GM19035 (cell line): ENCODE results near the gene UBC.
"Not testable (repeated sequence)": the region's sequence is repeated elsewhere in the genome, so short reads cannot be mapped to it uniquely, and the experiment has no call there.

ENCODE experiments used
- ATAC-seq: cut with Tn5 transposase; IDR thresholded peaks from one replicate; pipeline ENCODE4 v1.9.1; 2021; ENCODE audit not compliant: unreplicated experiment

Gene UBC

GRCh38 chr12:124915239-124916236 lies 1.1 kb upstream of the UBC start:
- peak; percentile 7 for ATAC-seq

DNA sequence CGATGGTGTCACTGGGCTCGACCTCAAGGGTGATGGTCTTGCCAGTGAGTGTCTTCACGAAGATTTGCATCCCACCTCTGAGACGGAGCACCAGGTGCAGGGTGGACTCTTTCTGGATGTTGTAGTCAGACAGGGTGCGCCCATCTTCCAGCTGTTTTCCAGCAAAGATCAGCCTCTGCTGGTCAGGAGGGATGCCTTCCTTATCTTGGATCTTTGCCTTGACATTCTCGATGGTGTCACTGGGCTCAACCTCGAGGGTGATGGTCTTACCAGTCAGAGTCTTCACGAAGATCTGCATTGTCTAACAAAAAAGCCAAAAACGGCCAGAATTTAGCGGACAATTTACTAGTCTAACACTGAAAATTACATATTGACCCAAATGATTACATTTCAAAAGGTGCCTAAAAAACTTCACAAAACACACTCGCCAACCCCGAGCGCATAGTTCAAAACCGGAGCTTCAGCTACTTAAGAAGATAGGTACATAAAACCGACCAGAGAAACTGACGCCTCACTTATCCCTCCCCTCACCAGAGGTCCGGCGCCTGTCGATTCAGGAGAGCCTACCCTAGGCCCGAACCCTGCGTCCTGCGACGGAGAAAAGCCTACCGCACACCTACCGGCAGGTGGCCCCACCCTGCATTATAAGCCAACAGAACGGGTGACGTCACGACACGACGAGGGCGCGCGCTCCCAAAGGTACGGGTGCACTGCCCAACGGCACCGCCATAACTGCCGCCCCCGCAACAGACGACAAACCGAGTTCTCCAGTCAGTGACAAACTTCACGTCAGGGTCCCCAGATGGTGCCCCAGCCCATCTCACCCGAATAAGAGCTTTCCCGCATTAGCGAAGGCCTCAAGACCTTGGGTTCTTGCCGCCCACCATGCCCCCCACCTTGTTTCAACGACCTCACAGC lies 717 bp downstream of the UBC start:
- peak; percentile 21 for ATAC-seq

DNA sequence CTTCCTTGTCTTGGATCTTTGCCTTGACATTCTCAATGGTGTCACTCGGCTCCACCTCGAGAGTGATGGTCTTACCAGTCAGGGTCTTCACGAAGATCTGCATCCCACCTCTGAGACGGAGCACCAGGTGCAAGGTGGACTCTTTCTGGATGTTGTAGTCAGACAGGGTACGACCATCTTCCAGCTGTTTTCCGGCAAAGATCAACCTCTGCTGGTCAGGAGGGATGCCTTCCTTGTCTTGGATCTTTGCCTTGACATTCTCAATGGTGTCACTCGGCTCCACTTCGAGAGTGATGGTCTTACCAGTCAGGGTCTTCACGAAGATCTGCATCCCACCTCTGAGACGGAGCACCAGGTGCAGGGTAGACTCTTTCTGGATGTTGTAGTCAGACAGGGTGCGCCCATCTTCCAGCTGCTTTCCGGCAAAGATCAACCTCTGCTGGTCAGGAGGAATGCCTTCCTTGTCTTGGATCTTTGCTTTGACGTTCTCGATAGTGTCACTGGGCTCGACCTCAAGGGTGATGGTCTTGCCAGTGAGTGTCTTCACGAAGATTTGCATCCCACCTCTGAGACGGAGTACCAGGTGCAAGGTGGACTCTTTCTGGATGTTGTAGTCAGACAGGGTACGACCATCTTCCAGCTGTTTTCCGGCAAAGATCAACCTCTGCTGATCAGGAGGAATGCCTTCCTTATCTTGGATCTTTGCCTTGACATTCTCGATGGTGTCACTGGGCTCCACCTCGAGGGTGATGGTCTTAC lies 1.7 kb downstream of the UBC start:
- not testable (repeated sequence) for ATAC-seq

GRCh38 chr12:124911521-124911920 lies 2.9 kb downstream of the UBC start:
- ATAC-seq: not testable (repeated sequence)

DNA sequence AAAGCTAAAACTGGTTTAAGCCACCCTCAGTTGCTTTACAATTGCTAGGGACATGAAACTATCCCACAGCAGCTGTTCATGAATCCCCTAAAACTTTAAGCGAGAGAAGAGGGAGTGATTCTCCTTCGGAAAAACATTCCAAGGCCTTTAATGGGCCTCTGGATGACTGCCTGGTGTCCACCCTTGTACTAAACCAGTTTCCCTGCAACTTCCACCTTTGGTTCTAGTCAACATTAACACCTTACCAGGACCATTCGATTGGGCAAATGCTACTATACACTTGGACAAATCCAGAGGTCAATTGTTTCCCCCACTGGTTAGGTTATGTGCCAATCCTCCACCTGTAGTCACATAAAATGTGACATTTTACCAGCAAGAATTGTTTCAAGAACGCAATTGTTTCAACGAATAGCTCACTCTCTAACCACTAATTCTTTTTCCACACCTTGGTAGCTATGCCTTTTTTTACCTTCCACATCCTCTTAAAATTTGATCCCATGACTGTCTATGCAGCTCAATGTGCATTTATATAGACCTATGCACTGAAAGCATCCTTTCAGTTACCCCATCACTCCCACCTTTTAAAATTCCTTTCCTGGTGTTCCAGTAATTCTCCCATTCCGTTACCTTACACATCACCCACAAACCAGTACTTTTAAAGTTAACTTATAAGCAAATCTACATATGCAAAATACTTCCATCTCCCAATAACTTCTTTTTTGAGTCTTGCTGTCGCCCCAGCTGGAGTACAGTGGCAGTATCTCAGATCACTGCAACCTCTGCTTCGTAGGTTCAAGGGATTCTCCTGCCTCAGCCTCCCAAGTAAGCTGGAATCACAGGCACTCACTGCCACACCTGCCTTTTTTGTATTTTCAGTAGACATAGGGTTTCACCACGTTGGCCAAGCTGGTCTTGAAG lies 3.6 kb downstream of the UBC start:
- no peak for ATAC-seq

DNA sequence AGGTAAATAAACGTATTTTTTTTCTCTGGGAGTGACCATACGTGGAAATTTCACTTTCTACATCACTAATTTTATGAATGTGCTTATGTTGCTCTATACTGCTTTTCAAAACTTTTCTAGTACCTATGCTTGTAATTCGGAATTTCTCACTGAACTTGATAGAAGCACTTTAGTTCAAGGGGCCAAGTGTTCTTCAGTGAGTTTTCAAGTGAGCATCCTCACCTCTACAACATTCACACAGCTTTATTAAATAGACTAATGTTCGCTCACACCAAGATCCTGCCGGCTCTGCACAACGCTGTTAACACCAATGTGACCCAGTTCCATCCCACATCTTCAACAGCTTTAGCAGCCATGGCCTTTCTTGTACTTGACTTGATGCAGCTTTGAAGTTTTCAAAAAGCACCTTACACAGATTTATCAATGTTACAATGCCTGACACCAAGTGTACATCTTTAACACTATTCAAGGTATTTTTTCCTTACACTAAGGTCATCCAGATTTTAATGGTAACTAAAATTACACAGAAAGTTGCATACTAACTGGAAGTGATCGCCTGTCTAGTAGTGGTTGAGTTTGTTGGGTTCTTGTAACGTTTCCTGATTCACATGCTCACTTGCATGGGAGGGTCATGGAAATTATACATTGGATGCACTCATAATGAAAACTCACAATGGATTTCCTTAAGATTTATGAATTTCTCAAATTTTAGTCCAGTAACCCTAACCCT lies 4.5 kb downstream of the UBC start:
- ATAC-seq: no peak

- ATAC-seq: peak; percentile 60
Observed at GRCh38 chr12:124906606-124907261, 7.7 kb downstream of the UBC start.

- ATAC-seq: no peak
Observed at GRCh38 chr12:124904306-124905098, 9.9 kb downstream of the UBC start.

DNA sequence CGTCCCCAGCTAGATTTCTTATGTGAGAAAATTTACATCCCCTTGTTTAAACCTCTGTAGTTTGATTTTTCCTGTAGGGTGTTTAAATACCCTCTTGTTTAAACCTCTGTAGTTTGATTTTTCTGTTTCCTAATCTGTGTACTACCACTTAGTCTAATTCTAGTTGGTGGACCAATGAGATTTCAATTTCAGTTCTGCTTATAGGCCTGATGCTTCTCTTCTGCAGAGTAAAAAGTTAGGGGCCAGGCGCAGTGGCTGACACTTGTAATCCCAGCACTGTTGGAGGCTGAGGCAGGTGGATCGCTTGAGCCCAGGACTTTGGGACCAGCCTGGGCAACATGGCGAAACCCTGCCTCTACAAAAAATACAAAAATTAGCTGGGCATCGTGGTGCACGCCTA lies 11.5 kb downstream of the UBC start:
- ATAC-seq: peak; percentile 40

- no peak for ATAC-seq
Observed at GRCh38 chr12:124901003-124901402, 13.4 kb downstream of the UBC start.

GRCh38 chr12:124900345-124900795 lies 14.1 kb downstream of the UBC start:
- not testable (repeated sequence) for ATAC-seq

GRCh38 chr12:124898923-124899294 lies 15.5 kb downstream of the UBC start:
- ATAC-seq: no peak

GRCh38 chr12:124898200-124898922 lies 16.1 kb downstream of the UBC start:
- no peak for ATAC-seq

- ATAC-seq: no peak
Observed at GRCh38 chr12:124896461-124896860, 18.0 kb downstream of the UBC start.

GRCh38 chr12:124893792-124894516 lies 20.5 kb downstream of the UBC start:
- peak; percentile 74 for ATAC-seq

- no peak for ATAC-seq
Observed at GRCh38 chr12:124888260-124888659, 26.2 kb downstream of the UBC start.
